K562 (cell line): Measurements from ENCODE around the gene KRT1. TPM values are rescaled to one million over a fixed set of nuclear protein-coding genes. Genes with fewer than 3 reads are reported as not detected.

ENCODE experiments used
- EWSR1 ChIP-seq: fragments of 450-650 bp; IDR thresholded peaks from 2 replicates; pipeline ENCODE4 v1.6.1; 2018; ENCODE audit warnings: borderline replicate concordance, mild to moderate bottlenecking, low read depth, moderate library complexity; ENCODE audit not compliant: partially characterized antibody
- L3MBTL2 ChIP-seq: fragments of 450-650 bp; IDR thresholded peaks from 2 replicates; pipeline ENCODE4 v1.6.1; 2016; ENCODE audit warnings: mild to moderate bottlenecking, moderate library complexity
- MCM2 ChIP-seq: fragments of 450-650 bp; IDR thresholded peaks from 2 replicates; pipeline ENCODE4 v1.6.1; 2017; ENCODE audit warnings: low read depth, mild to moderate bottlenecking
- MCM3 ChIP-seq: fragments of 450-650 bp; IDR thresholded peaks from 2 replicates; pipeline ENCODE4 v1.6.1; 2016
- NR2C1 ChIP-seq, 2 experiments: fragments of 450-650 bp; IDR thresholded peaks; 2 replicates each; pipeline ENCODE4 v1.6.1; 2017; ENCODE audit warnings: mild to moderate bottlenecking in 2 of 2, antibody characterized with exemption in 1 of 2, inconsistent platforms in 1 of 2, missing compliant biosample characterization in 1 of 2, missing genetic modification characterization in 1 of 2
- RB1 ChIP-seq: fragments of 450-650 bp; IDR thresholded peaks from 2 replicates; pipeline ENCODE4 v1.6.1; 2017; ENCODE audit warnings: low read depth, mild to moderate bottlenecking
- TAF1 ChIP-seq: IDR thresholded peaks from 2 replicates; pipeline ENCODE4 v1.6.1; 2011; ENCODE audit warnings: mild to moderate bottlenecking, low read length, moderate library complexity; ENCODE audit not compliant: insufficient read depth, control insufficient read depth, severe bottlenecking; ENCODE audit errors: extremely low read depth
- TSHZ1 ChIP-seq: fragments of 250-450 bp; sonication (Bioruptor Pico); IDR thresholded peaks from 2 replicates; pipeline ENCODE4 v1.4.0; 2020; ENCODE audit warnings: mild to moderate bottlenecking, moderate library complexity
- XRCC4 ChIP-seq: IDR thresholded peaks from one replicate; pipeline ENCODE4 v1.6.1; 2011; ENCODE audit not compliant: insufficient read depth, insufficient read length; ENCODE audit errors: extremely low read depth
- YBX1 ChIP-seq: fragments of 450-650 bp; IDR thresholded peaks from 2 replicates; pipeline ENCODE4 v1.7.1; 2016; ENCODE audit warnings: mild to moderate bottlenecking
- ZBTB49 ChIP-seq: sonication (generic); formaldehyde crosslinking; IDR thresholded peaks from 2 replicates; pipeline ENCODE4 v1.8.0; 2022; ENCODE audit warnings: missing genetic modification reagents, mild to moderate bottlenecking, borderline replicate concordance
- ZKSCAN1 ChIP-seq: fragments of 150-350 bp; IDR thresholded peaks from 2 replicates; pipeline ENCODE4 v1.6.1; 2016; ENCODE audit warnings: low read depth, low read length
- ZNF316 ChIP-seq: fragments of 450-650 bp; IDR thresholded peaks from 2 replicates; pipeline ENCODE4 v1.6.1; 2016
- ZZZ3 ChIP-seq: fragments of 450-650 bp; IDR thresholded peaks from 2 replicates; pipeline ENCODE4 v1.6.1; 2016; ENCODE audit warnings: antibody characterized with exemption, mild to moderate bottlenecking, moderate library complexity
- polyA plus RNA-seq, 8 experiments: library from polyadenylated mRNA; depleted of rRNA in 4 of 8; stranded (reverse) in 5 of 8; unstranded in 3 of 8; fragments of >200 nt; fragmentation: Nextera tagmentation in 2 of 8; fragmentation: Illumina TruSeq in 1 of 8; extraction: Ambion mirVana in 2 of 8; extraction: Trizol in 1 of 8; gene quantifications; 2 replicates each; pipeline versions ENCODE4 v1.2.1 to v1.2.3, GENCODE V29; 2011 to 2014; ENCODE audit warnings: inconsistent platforms in 1 of 8, missing spikeins in 1 of 8
- total RNA-seq, 7 experiments: library from RNA; depleted of rRNA in 6 of 7; stranded (reverse); fragments of >200 nt in 6 of 7; fragmentation: Illumina TruSeq in 2 of 7; extraction: Trizol in 2 of 7; gene quantifications; 2 replicates each; pipeline versions ENCODE4 v1.2.1 to v1.2.3, GENCODE V29; 2011 to 2021; ENCODE audit warnings: low replicate concordance in 1 of 7
- TF ChIP-seq, protein P1 (sequence below): sonication (generic); formaldehyde crosslinking; IDR thresholded peaks from 2 replicates; pipeline ENCODE4 v1.8.0; 2023; ENCODE audit warnings: mild to moderate bottlenecking, missing genetic modification reagents
- TF ChIP-seq, protein P2 (sequence below): sonication (generic); formaldehyde crosslinking; IDR thresholded peaks from 2 replicates; pipeline ENCODE4 v1.8.1; 2023; ENCODE audit warnings: mild to moderate bottlenecking, missing genetic modification reagents

Gene KRT1
- total and polyA plus RNA-seq, 9 of the 15 experiments (the other 6 are each of a cell fraction or from before 2014, with no cell fraction given) = 0.18 TPM; not detected in 8

GRCh38 chr12:52645120-52645761 lies 35.0 kb downstream of the KRT1 start (continued):
- TF ChIP-seq YBX1 (peak; percentile 100), TAF1 (no peak), ZZZ3 (no peak), ZBTB49 (CRISPR knock-in tag) (no peak), EWSR1 (no peak), ZNF316 (no peak), TSHZ1 (no peak), XRCC4 (no peak), NR2C1 (IDR thresholded peaks at IDR 0.05) (no peak), NR2C1 (tag; IDR thresholded peaks at IDR 0.05) (no peak), L3MBTL2 (no peak), RB1 (no peak), MCM2 (no peak), MCM3 (no peak), ZKSCAN1 (no peak)
- TF ChIP-seq, protein P1, sequence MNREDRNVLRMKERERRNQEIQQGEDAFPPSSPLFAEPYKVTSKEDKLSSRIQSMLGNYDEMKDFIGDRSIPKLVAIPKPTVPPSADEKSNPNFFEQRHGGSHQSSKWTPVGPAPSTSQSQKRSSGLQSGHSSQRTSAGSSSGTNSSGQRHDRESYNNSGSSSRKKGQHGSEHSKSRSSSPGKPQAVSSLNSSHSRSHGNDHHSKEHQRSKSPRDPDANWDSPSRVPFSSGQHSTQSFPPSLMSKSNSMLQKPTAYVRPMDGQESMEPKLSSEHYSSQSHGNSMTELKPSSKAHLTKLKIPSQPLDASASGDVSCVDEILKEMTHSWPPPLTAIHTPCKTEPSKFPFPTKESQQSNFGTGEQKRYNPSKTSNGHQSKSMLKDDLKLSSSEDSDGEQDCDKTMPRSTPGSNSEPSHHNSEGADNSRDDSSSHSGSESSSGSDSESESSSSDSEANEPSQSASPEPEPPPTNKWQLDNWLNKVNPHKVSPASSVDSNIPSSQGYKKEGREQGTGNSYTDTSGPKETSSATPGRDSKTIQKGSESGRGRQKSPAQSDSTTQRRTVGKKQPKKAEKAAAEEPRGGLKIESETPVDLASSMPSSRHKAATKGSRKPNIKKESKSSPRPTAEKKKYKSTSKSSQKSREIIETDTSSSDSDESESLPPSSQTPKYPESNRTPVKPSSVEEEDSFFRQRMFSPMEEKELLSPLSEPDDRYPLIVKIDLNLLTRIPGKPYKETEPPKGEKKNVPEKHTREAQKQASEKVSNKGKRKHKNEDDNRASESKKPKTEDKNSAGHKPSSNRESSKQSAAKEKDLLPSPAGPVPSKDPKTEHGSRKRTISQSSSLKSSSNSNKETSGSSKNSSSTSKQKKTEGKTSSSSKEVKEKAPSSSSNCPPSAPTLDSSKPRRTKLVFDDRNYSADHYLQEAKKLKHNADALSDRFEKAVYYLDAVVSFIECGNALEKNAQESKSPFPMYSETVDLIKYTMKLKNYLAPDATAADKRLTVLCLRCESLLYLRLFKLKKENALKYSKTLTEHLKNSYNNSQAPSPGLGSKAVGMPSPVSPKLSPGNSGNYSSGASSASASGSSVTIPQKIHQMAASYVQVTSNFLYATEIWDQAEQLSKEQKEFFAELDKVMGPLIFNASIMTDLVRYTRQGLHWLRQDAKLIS (CRISPR knock-in tag) = no peak
- TF ChIP-seq, protein P2, sequence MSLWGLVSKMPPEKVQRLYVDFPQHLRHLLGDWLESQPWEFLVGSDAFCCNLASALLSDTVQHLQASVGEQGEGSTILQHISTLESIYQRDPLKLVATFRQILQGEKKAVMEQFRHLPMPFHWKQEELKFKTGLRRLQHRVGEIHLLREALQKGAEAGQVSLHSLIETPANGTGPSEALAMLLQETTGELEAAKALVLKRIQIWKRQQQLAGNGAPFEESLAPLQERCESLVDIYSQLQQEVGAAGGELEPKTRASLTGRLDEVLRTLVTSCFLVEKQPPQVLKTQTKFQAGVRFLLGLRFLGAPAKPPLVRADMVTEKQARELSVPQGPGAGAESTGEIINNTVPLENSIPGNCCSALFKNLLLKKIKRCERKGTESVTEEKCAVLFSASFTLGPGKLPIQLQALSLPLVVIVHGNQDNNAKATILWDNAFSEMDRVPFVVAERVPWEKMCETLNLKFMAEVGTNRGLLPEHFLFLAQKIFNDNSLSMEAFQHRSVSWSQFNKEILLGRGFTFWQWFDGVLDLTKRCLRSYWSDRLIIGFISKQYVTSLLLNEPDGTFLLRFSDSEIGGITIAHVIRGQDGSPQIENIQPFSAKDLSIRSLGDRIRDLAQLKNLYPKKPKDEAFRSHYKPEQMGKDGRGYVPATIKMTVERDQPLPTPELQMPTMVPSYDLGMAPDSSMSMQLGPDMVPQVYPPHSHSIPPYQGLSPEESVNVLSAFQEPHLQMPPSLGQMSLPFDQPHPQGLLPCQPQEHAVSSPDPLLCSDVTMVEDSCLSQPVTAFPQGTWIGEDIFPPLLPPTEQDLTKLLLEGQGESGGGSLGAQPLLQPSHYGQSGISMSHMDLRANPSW (CRISPR knock-in tag) = no peak
